HL-60 (cell line): ENCODE data around the gene TGM1.

ENCODE experiments used
- CTCF ChIP-seq: IDR thresholded peaks from one replicate; pipeline ENCODE4 v1.5.1; 2011; ENCODE audit warnings: low read length, control low read depth, inconsistent platforms; ENCODE audit not compliant: insufficient read depth
- POLR2AphosphoS5 ChIP-seq: IDR thresholded peaks from 2 replicates; pipeline ENCODE4 v1.6.1; 2012; ENCODE audit warnings: low read depth
- REST ChIP-seq: IDR thresholded peaks from 2 replicates; pipeline ENCODE4 v1.6.1; 2012; ENCODE audit warnings: low read depth; ENCODE audit not compliant: insufficient replicate concordance

- peak; percentile 10 for TF ChIP-seq CTCF
- TF ChIP-seq POLR2AphosphoS5 = peak; percentile 95
- no peak for TF ChIP-seq REST
Observed at GRCh38 chr14:24215495-24216344, 47.3 kb downstream of the TGM1 start, which contains the start of gene MDP1.
